Left lung (tissue), 14 donors: Measurements from ENCODE around the gene GID4. TPM values are rescaled to one million over a fixed set of nuclear protein-coding genes. Genes with fewer than 3 reads are reported as not detected.

Experiments
- ATAC-seq: fragments of 200-7000 bp; cut with Tn5 transposase; one replicate; pipeline ENCODE4 v1.9.1; 2020; ENCODE audit warnings: moderate library complexity
- DNase-seq, 4 donors: peaks; one replicate each; pipeline ENCODE4 v3.0.0-alpha.2; 2013 to 2020
- H3K27ac ChIP-seq, 2 donors: fragments of 200-600 bp; sonication (generic) in 1 of 2; one replicate each; pipeline versions ENCODE4 v1.5.0 to v1.8.0; 2020 to 2021
- H3K27me3 ChIP-seq, 2 donors: fragments of 200-600 bp; sonication (generic) in 1 of 2; one replicate each; pipeline versions ENCODE4 v1.5.0 to v1.8.0; 2020 to 2021
- H3K36me3 ChIP-seq, 2 donors: fragments of 200-600 bp; sonication (generic) in 1 of 2; one replicate each; pipeline versions ENCODE4 v1.5.0 to v1.8.0; 2020 to 2021
- H3K4me1 ChIP-seq, 2 donors: fragments of 200-600 bp; one replicate each; pipeline ENCODE4 v1.8.0; 2021
- H3K4me3 ChIP-seq, 2 donors: fragments of 200-600 bp; sonication (generic) in 1 of 2; one replicate each; pipeline versions ENCODE4 v1.5.0 to v1.8.0; 2020 to 2021; ENCODE audit warnings: mild to moderate bottlenecking in 1 of 2
- H3K9me3 ChIP-seq, 2 donors: fragments of 200-600 bp; sonication (generic) in 1 of 2; one replicate each; pipeline versions ENCODE4 v1.5.0 to v1.8.0; 2020 to 2021
- CTCF ChIP-seq, 2 donors: fragments of 200-600 bp; sonication (generic) in 1 of 2; IDR thresholded peaks; one replicate each; pipeline versions ENCODE4 v1.5.0 to v1.8.0; 2021; ENCODE audit warnings: antibody characterized with exemption in 2 of 2
- intact Hi-C, 2 donors: fragments of 100-400 bp; cut with DNase I; formaldehyde crosslinking; loops; one replicate each; pipeline versions ENCODE4 v1.11.2 to v1.14.2; 2022
- long read RNA-seq, 12 donors: library from polyadenylated mRNA in 2 of 12; unstranded in 2 of 12; transcript quantifications; one replicate each; pipeline ENCODE4 v2.0.0 and lab custom pipeline, GENCODE V29; 2019 to 2026
- polyA plus RNA-seq, 6 donors: library from polyadenylated mRNA; unstranded; fragments of 120-200 nt; gene quantifications; one replicate each; pipeline ENCODE4 v1.2.1, GENCODE V29; 2013; ENCODE audit not compliant: insufficient read length in 6 of 6
- total RNA-seq, 2 donors: library from RNA; stranded (reverse); fragmentation: NEBNext Ultra II Directional; extraction: Animal tissue kit (Norgen Biotek cat#: 25700); gene quantifications; one replicate each; pipeline ENCODE4 v1.2.1, GENCODE V29; 2021
- donor health status: DM: no; HTN: yes; CAD: no.
- donor health status: DM: no; HTN: no; CAD: no.

The GID4 gene
- 1 to 10 TPM; 7.9 to 8.8 TPM for total RNA-seq
- 10 to 100 TPM; 12.4 to 15.1 (median 13.4) TPM for polyA plus RNA-seq
- long read RNA-seq, donor 1, full-length matches to known transcripts, result 8 of 8 reads
- long read RNA-seq, donor 1, partial matches to known transcripts, result 0 of 8 reads
- long read RNA-seq, donor 1, other reads (novel, unspliced or antisense), result 0 of 8 reads
- long read RNA-seq, donor 2, full-length matches to known transcripts, result 3 of 10 reads
- long read RNA-seq, donor 2, partial matches to known transcripts, result 7 of 10 reads
- long read RNA-seq, donor 2, other reads (novel, unspliced or antisense), result 0 of 10 reads
- long read RNA-seq, donor 3, full-length matches to known transcripts, result 3 of 3 reads
- long read RNA-seq, donor 3, partial matches to known transcripts, result 0 of 3 reads
- long read RNA-seq, donor 3, other reads (novel, unspliced or antisense), result 0 of 3 reads
- long read RNA-seq, donor 4, full-length matches to known transcripts, result 3 of 4 reads
- long read RNA-seq, donor 4, partial matches to known transcripts, result 1 of 4 reads
- long read RNA-seq, donor 4, other reads (novel, unspliced or antisense), result 0 of 4 reads
- long read RNA-seq, donor 5, full-length matches to known transcripts, result 1 of 1 reads
- long read RNA-seq, donor 5, partial matches to known transcripts, result 0 of 1 reads
- long read RNA-seq, donor 5, other reads (novel, unspliced or antisense), result 0 of 1 reads
- long read RNA-seq, donor 6, full-length matches to known transcripts, result 7 of 7 reads
- long read RNA-seq, donor 6, partial matches to known transcripts, result 0 of 7 reads
- long read RNA-seq, donor 6, other reads (novel, unspliced or antisense), result 0 of 7 reads
- long read RNA-seq, donor 7, full-length matches to known transcripts, result 2 of 2 reads
- long read RNA-seq, donor 7, partial matches to known transcripts, result 0 of 2 reads
- long read RNA-seq, donor 7, other reads (novel, unspliced or antisense), result 0 of 2 reads
- long read RNA-seq, donor 8, full-length matches to known transcripts, result 4 of 11 reads
- long read RNA-seq, donor 8, partial matches to known transcripts, result 7 of 11 reads
- long read RNA-seq, donor 8, other reads (novel, unspliced or antisense), result 0 of 11 reads
- long read RNA-seq, donor 9, result 0 reads
- long read RNA-seq, donor 10, result 0 reads
- long read RNA-seq, donor 11, result 0 reads
- long read RNA-seq, donor 12, full-length matches to known transcripts, result 3 of 3 reads
- long read RNA-seq, donor 12, partial matches to known transcripts, result 0 of 3 reads
- long read RNA-seq, donor 12, other reads (novel, unspliced or antisense), result 0 of 3 reads

GRCh38 chr17:18038861-18039534 is at the start of gene GID4, which contains the start of gene ATPAF2:
GID4 (plus strand) TSS chr17:18039408; CDS start chr17:18039465, 57 bp downstream.
ATPAF2 (minus strand) TSS chr17:18039168; CDS start chr17:18039013, 155 bp downstream.
- intact Hi-C loops, result loop anchor here in 1 of 2 donors (10.0 kb wide), 1 partner anchor 154 kb away; no protein-coding TSS in a partner anchor
- Histone ChIP-seq H3K4me3 (peak within 1 kb of the TSS; percentile 87 to 96), H3K27me3 (no peaks in the 10 kb centered on the region), H3K36me3 (no peaks in the 10 kb centered on the region), H3K27ac (peak within 1 kb of the TSS; percentile 68 to 79), H3K9me3 (no peaks in the 10 kb centered on the region), H3K4me1 (peaks cover 8 to 51% of the 10 kb centered on the region in 2 donors)
- ATAC-seq, result peak; percentile 97
- DNase-seq, result peak; percentile 98 to 100 (median 100)
- TF ChIP-seq CTCF (IDR thresholded peaks at IDR 0.05), result no peak

DNA sequence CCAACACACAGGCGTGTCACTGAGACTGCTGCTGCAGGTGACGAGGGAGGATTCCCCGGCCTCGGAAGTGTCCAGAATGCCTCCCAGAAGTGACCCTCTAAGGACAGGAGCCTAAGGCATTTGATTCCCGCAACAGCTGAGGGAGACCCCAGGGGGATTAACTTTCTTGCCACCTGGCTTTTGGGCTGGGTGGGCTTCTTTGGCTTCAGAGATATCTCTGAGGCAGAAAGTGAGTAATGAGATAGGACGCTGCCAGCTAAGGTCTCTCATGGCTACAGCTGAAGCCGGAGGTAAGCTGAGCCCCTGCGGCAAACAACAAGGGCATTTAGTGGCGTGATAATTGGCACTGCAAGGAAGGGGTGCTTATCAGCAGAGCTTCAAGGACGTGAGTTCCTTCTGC is 49.6 kb upstream of the GID4 start:
- no peak overlapping the region for H3K27ac ChIP-seq
- no peaks in the 10 kb centered on the region for H3K9me3 ChIP-seq
- H3K27me3 ChIP-seq, result no peaks in the 10 kb centered on the region
- no peaks in the 10 kb centered on the region for H3K36me3 ChIP-seq
- no peak for TF ChIP-seq CTCF (IDR thresholded peaks at IDR 0.05)
- intact Hi-C loops, result no loop called here
- no peaks in the 10 kb centered on the region for H3K4me1 ChIP-seq
- no peak for DNase-seq
- no peak for ATAC-seq
- H3K4me3 ChIP-seq, result no peak overlapping the region

GRCh38 chr17:17990282-17990681 is 48.9 kb upstream of the GID4 start:
- ATAC-seq, result no peak

DNA sequence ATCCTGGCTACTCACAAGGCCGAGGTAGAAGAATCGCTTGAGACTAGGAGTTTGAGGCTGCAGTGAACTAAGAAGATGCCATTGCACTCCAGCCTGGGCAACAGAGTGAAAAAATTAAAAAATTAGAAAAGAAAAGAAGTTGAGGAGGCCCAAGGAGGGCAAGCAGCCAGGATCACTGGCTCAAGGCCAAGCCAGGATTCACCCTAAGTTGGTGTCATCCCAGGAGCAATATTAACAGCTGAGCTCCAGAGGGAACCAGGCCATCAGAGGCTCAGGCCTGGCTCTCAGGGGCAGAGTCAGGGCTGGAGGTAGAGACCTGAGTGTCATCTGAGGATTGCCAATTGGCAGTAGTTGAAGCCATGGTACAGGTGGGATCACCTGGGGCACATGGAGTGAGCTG is 45.8 kb upstream of the GID4 start:
- intact Hi-C loops, result no loop called here
- Histone ChIP-seq H3K4me3 (no peak overlapping the region), H3K27me3 (no peaks in the 10 kb centered on the region), H3K9me3 (no peaks in the 10 kb centered on the region), H3K27ac (no peak overlapping the region), H3K4me1 (no peaks in the 10 kb centered on the region), H3K36me3 (no peaks in the 10 kb centered on the region)
- ATAC-seq, result no peak
- no peak for TF ChIP-seq CTCF (IDR thresholded peaks at IDR 0.05)
- no peak for DNase-seq

More at GRCh38 chr17:17990282-17990681, 48.9 kb upstream of the GID4 start:
- intact Hi-C loops, result no loop called here
- Histone ChIP-seq H3K36me3 (no peaks in the 10 kb centered on the region), H3K9me3 (no peaks in the 10 kb centered on the region), H3K4me1 (no peaks in the 10 kb centered on the region), H3K4me3 (no peak overlapping the region), H3K27me3 (no peaks in the 10 kb centered on the region), H3K27ac (no peak overlapping the region)
- TF ChIP-seq CTCF (IDR thresholded peaks at IDR 0.05), result no peak
- DNase-seq, result no peak
